ENCODE measurements around the gene MXD1. TPM values are rescaled to one million over a fixed set of nuclear protein-coding genes. Genes with fewer than 3 reads are reported as not detected.

Gene MXD1
- total RNA-seq, 1 donor from 2014 or later, result 3.5 TPM

DNA sequence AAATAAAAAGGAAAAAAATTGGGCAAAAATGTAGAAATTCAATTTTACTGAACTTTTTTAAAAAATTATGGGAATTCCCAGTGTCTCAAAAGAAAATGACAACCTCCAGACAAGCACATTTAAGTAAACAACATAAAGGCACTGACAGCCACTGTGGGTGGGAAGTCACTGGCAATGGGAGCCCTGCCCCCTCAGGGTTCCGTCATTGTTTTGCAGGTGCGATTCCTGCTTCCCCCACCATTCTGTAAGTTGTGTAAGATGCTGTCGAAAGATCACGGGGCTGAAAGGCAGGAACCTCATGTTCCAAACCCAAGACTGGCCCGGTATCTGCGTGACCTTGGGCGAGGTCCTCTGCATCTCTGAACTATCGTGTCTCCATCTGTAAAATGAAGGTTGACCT lies 62.3 kb downstream of the MXD1 start:
- Histone ChIP-seq H3K4me3 (no peak overlapping the region), H3K27ac (replicated peaks) (no peak overlapping the region), H3K9me3 (replicated peaks) (no peaks in the 10 kb centered on the region), H3K4me1 (no peaks in the 10 kb centered on the region), H3K27me3 (ENCODE audit: low read depth) (no peaks in the 10 kb centered on the region), H3K36me3 (no peaks in the 10 kb centered on the region)
- TF ChIP-seq, protein P1, sequence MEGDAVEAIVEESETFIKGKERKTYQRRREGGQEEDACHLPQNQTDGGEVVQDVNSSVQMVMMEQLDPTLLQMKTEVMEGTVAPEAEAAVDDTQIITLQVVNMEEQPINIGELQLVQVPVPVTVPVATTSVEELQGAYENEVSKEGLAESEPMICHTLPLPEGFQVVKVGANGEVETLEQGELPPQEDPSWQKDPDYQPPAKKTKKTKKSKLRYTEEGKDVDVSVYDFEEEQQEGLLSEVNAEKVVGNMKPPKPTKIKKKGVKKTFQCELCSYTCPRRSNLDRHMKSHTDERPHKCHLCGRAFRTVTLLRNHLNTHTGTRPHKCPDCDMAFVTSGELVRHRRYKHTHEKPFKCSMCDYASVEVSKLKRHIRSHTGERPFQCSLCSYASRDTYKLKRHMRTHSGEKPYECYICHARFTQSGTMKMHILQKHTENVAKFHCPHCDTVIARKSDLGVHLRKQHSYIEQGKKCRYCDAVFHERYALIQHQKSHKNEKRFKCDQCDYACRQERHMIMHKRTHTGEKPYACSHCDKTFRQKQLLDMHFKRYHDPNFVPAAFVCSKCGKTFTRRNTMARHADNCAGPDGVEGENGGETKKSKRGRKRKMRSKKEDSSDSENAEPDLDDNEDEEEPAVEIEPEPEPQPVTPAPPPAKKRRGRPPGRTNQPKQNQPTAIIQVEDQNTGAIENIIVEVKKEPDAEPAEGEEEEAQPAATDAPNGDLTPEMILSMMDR (IDR thresholded peaks at IDR 0.05; ENCODE audit: borderline replicate concordance), result no peak
- intact Hi-C loops (cut with micrococcal nuclease), result no loop called here
- no peak for DNase-seq

- Histone ChIP-seq H3K27me3 (ENCODE audit: low read depth) (no peaks in the 10 kb centered on the region), H3K4me3 (no peak overlapping the region), H3K27ac (replicated peaks) (no peak overlapping the region), H3K9me3 (replicated peaks) (no peaks in the 10 kb centered on the region), H3K36me3 (no peaks in the 10 kb centered on the region), H3K4me1 (no peaks in the 10 kb centered on the region)
- TF ChIP-seq, protein P1 (IDR thresholded peaks at IDR 0.05; ENCODE audit: borderline replicate concordance), result no peak
- DNase-seq, result no peak
- intact Hi-C loops (cut with micrococcal nuclease), result no loop called here
Observed at GRCh38 chr2:69977906-69978482, 63.1 kb downstream of the MXD1 start.

DNA sequence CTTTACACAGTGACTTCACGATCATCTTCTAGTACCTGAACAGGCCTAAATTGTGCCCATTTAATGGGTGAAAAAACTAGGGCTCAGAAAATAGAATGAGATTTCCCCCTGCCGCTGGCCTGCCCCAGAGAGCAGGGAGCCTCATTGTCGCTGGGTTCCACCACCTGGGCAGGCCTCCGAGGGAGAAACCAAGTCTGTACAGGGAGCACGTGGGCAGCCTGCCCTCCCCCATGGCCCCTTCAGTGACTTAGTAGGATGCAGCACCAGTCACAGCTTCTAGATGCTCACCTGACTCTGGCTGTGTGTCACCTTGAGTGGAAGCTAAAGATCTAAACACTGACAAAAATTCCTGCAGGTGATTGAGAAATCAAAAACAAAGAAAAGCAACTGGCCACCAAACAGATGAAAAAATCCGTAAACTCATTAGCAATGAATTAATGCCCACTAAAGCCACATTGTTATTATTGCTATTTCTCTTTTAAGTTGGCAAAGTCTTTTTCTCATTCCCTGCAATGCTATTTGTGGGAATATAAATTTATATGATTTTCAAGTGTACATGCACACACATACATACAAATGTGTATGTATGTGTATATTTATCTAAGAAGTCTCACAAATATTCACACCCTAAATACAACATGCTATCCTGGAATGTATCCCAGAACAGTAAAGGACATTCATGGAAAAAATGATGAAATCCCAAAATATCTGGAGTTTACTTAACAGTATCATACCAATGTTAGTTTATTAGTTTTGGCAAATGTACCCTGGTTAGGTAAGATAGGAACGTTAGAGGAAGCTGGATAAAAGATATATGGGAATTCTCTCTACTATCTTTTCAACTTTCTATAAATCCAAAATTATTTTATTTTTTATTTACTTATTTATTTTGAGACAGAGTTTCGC lies 65.2 kb downstream of the MXD1 start:
- Histone ChIP-seq H3K27ac (replicated peaks) (no peak overlapping the region), H3K9me3 (replicated peaks) (no peaks in the 10 kb centered on the region), H3K36me3 (no peaks in the 10 kb centered on the region), H3K4me3 (no peak overlapping the region), H3K4me1 (no peaks in the 10 kb centered on the region), H3K27me3 (ENCODE audit: low read depth) (no peaks in the 10 kb centered on the region)
- TF ChIP-seq, protein P1 (IDR thresholded peaks at IDR 0.05; ENCODE audit: borderline replicate concordance), result no peak
- no peak for DNase-seq
- intact Hi-C loops (cut with micrococcal nuclease), result no loop called here

- intact Hi-C loops (cut with micrococcal nuclease), result no loop called here
- Histone ChIP-seq H3K36me3 (no peaks in the 10 kb centered on the region), H3K27me3 (ENCODE audit: low read depth) (no peaks in the 10 kb centered on the region), H3K4me1 (no peaks in the 10 kb centered on the region), H3K27ac (replicated peaks) (no peak overlapping the region), H3K9me3 (replicated peaks) (no peaks in the 10 kb centered on the region), H3K4me3 (no peak overlapping the region)
- DNase-seq, result no peak
- TF ChIP-seq, protein P1 (IDR thresholded peaks at IDR 0.05; ENCODE audit: borderline replicate concordance), result no peak
Observed at GRCh38 chr2:69983392-69983966, 68.6 kb downstream of the MXD1 start.

DNA sequence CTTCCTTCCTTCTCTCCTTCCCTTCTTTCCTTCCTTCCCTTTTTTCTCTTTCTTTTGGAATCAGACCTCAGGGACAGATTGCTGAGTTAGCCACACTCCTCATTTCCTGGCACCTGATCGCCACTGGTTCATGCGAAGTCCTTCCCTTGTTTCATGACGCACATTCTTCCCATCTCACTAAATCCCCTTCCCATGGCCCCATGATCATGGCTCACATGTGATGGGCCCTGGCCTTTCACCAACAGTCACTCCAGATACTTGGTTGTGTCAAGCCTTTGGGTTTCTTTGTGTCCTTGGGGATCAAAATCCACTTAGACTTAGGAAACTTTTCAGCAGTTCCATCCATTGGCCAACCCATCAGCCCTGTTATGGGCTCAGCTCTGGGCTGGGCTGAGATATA lies 70.3 kb downstream of the MXD1 start:
- DNase-seq, result no peak
- Histone ChIP-seq H3K4me3 (no peak overlapping the region), H3K27ac (replicated peaks) (no peak overlapping the region), H3K36me3 (no peaks in the 10 kb centered on the region), H3K4me1 (no peaks in the 10 kb centered on the region), H3K9me3 (replicated peaks) (no peaks in the 10 kb centered on the region), H3K27me3 (ENCODE audit: low read depth) (no peaks in the 10 kb centered on the region)
- TF ChIP-seq, protein P1 (IDR thresholded peaks at IDR 0.05; ENCODE audit: borderline replicate concordance), result no peak
- intact Hi-C loops (cut with micrococcal nuclease), result no loop called here
